B cell (primary cell): Measurements from ENCODE around the gene DTHD1. TPM values are rescaled to one million over a fixed set of nuclear protein-coding genes. Genes with fewer than 3 reads are reported as not detected.

Experiments
- ATAC-seq: fragments of 200-7000 bp; cut with Tn5 transposase; one replicate; pipeline ENCODE4 v1.10.0; 2021; ENCODE audit warnings: low read depth, mild to moderate bottlenecking, moderate number of reproducible peaks, moderate library complexity
- CTCF ChIA-PET: fragments of 350-600 bp; sonication (Branson Sonifier 250); formaldehyde crosslinking; loops from one replicate; lab custom pipeline; 2021; ENCODE audit warnings: antibody characterized with exemption, inconsistent platforms; lab: Charles Lee
- POLR2A ChIA-PET: fragments of 350-600 bp; sonication (Branson Sonifier 250); formaldehyde crosslinking; loops from one replicate; lab custom pipeline; 2021; ENCODE audit warnings: antibody characterized with exemption; lab: Charles Lee
- DNase-seq: peaks from one replicate; pipeline ENCODE4 v3.0.0; 2013
- H2AFZ ChIP-seq: 2 replicates; pipeline ENCODE4 v1.6.1; 2012; ENCODE audit warnings: mild to moderate bottlenecking, low read depth, low read length; ENCODE audit not compliant: insufficient read depth, poor library complexity, severe bottlenecking
- H3K27ac ChIP-seq, 2 donors: 1 replicate in 1 of 2; 2 replicates in 1 of 2; pipeline ENCODE4 v1.5.1; 2012 to 2013; ENCODE audit warnings: low read length in 2 of 2, mild to moderate bottlenecking in 2 of 2, moderate library complexity in 1 of 2
- H3K27me3 ChIP-seq, 4 experiments: fragments of 200-600 bp in 1 of 4; sonication (generic) in 1 of 4; replicated peaks in 1 of 4; 1 replicate in 2 of 4; 2 replicates in 2 of 4; pipeline versions ENCODE4 v1.6.1 to v1.7.0; 2013 to 2016; ENCODE audit warnings: low read length in 3 of 4, mild to moderate bottlenecking in 2 of 4, mixed read lengths in 1 of 4, moderate library complexity in 1 of 4; ENCODE audit not compliant: insufficient read depth in 4 of 4, control insufficient read depth in 3 of 4; ENCODE audit errors: control extremely low read depth in 1 of 4
- H3K36me3 ChIP-seq, 2 experiments: replicated peaks in 1 of 2; 1 replicate in 1 of 2; 2 replicates in 1 of 2; pipeline versions ENCODE4 v1.6.1 to v1.7.1; 2013; ENCODE audit warnings: low read length in 1 of 2; ENCODE audit not compliant: insufficient read depth in 2 of 2, control insufficient read depth in 1 of 2; ENCODE audit errors: control extremely low read depth in 1 of 2, extremely low read depth in 1 of 2
- H3K4me1 ChIP-seq, 2 donors: fragments of 200-600 bp in 1 of 2; sonication (generic) in 1 of 2; 1 replicate in 1 of 2; 2 replicates in 1 of 2; pipeline versions ENCODE4 v1.5.1 to v1.6.1; 2013 to 2017; ENCODE audit warnings: low read length in 2 of 2; ENCODE audit not compliant: control insufficient read depth in 2 of 2, insufficient read depth in 2 of 2
- H3K4me2 ChIP-seq: replicated peaks from 2 replicates; pipeline ENCODE3; 2012; ENCODE audit warnings: mild to moderate bottlenecking, low read depth, low read length; ENCODE audit not compliant: poor library complexity, severe bottlenecking
- H3K4me3 ChIP-seq, 5 experiments: fragments of 200-600 bp in 1 of 5; sonication (generic) in 1 of 5; 1 replicate in 3 of 5; 2 replicates in 2 of 5; pipeline versions ENCODE4 v1.5.1 to v1.7.0; 2011 to 2016; ENCODE audit warnings: low read length in 4 of 5, mild to moderate bottlenecking in 4 of 5, low read depth in 2 of 5, control low read depth in 1 of 5, moderate library complexity in 1 of 5; ENCODE audit not compliant: insufficient read depth in 1 of 5; ENCODE audit errors: control extremely low read depth in 1 of 5, extremely low read depth in 1 of 5
- H3K79me2 ChIP-seq: fragments of 200-600 bp; sonication (generic); one replicate; pipeline ENCODE4 v1.6.0; 2016; ENCODE audit warnings: low read length; ENCODE audit not compliant: control insufficient read depth, insufficient read depth
- H3K9ac ChIP-seq: fragments of 200-600 bp; sonication (generic); 2 replicates; pipeline ENCODE4 v1.6.1; 2017; ENCODE audit warnings: mild to moderate bottlenecking, low read length, moderate library complexity
- H3K9me3 ChIP-seq, 3 donors: one replicate each; pipeline versions ENCODE4 v1.6.1 to v1.7.1; 2013; ENCODE audit warnings: low read length in 2 of 3; ENCODE audit not compliant: control insufficient read depth in 2 of 3, insufficient read depth in 1 of 3; ENCODE audit errors: control extremely low read depth in 1 of 3
- H4K20me1 ChIP-seq: 2 replicates; pipeline ENCODE4 v1.6.0; 2012; ENCODE audit warnings: mild to moderate bottlenecking, low read length; ENCODE audit not compliant: insufficient read depth, control insufficient read depth, poor library complexity, severe bottlenecking
- H3K27ac Mint-ChIP-seq: one replicate; pipeline ENCODE4 v1.8.0; 2021; ENCODE audit warnings: mixed read lengths
- H3K27me3 Mint-ChIP-seq: one replicate; pipeline ENCODE4 v1.8.0; 2021; ENCODE audit warnings: mixed read lengths
- H3K4me1 Mint-ChIP-seq: one replicate; pipeline ENCODE4 v1.8.0; 2021; ENCODE audit warnings: mixed read lengths
- H3K4me3 Mint-ChIP-seq: one replicate; pipeline ENCODE4 v1.8.0; 2021; ENCODE audit warnings: mixed read lengths
- H3K9me3 Mint-ChIP-seq: one replicate; pipeline ENCODE4 v1.8.0; 2022; ENCODE audit warnings: mixed read lengths; ENCODE audit not compliant: insufficient read depth
- CTCF ChIP-seq: fragments of 200-600 bp; IDR thresholded peaks from one replicate; pipeline ENCODE4 v1.8.0; 2022; ENCODE audit warnings: antibody characterized with exemption, mild to moderate bottlenecking
- EZH2 ChIP-seq: IDR thresholded peaks from 2 replicates; pipeline ENCODE4 v1.6.1; 2012; ENCODE audit warnings: borderline replicate concordance, low read depth, mild to moderate bottlenecking, moderate library complexity, low read length; ENCODE audit not compliant: insufficient read depth, poor library complexity, severe bottlenecking
- WGBS: methylation state at CpG from one replicate; pipeline ENCODE4 v1.1.5; 2013; ENCODE audit warnings: missing lambda C conversion rate; ENCODE audit not compliant: insufficient coverage; 5-methylcytosine and 5-hydroxymethylcytosine counted together
- intact Hi-C: fragments of 100-400 bp; cut with micrococcal nuclease; formaldehyde crosslinking; loops from one replicate; pipeline ENCODE4 v1.10.0; 2022
- polyA plus RNA-seq: library from polyadenylated mRNA; depleted of rRNA; stranded (reverse); fragments of >200 nt; gene quantifications from 2 replicates; pipeline ENCODE4 v1.2.3, GENCODE V29; 2012
- total RNA-seq, 2 donors: library from RNA; stranded (reverse); fragments of 120-200 nt in 1 of 2; gene quantifications; 1 replicate in 1 of 2; 2 replicates in 1 of 2; pipeline versions ENCODE4 v1.2.3 to v1.2.4, GENCODE V29; 2013 to 2022

DTHD1 gene
- total and polyA plus RNA-seq, 2 donors (not counting 1 experiment from before 2014, with no cell fraction given): 0.04 TPM; not detected in 1

GRCh38 chr4:36320117-36320896 lies 38.9 kb downstream of the DTHD1 start:
- no peak for ATAC-seq
- Mint-ChIP-seq H3K27me3 (no peaks in the 10 kb centered on the region), H3K4me3 (peak overlapping the region; percentile 7), H3K27ac (peak overlapping the region; percentile 71), H3K4me1 (peaks cover 59% of the 10 kb centered on the region), H3K9me3 (no peaks in the 10 kb centered on the region)
- H3K9me3 ChIP-seq: no peaks in the 10 kb centered on the region
- no peaks in the 10 kb centered on the region for H3K79me2 ChIP-seq
- ChIA-PET CTCF (no interaction called here), POLR2A (no interaction called here)
- TF ChIP-seq EZH2 (no peak), CTCF (no peak)
- no peaks in the 10 kb centered on the region for H4K20me1 ChIP-seq
- H2AFZ ChIP-seq: no peak overlapping the region
- H3K27ac ChIP-seq: no peak overlapping the region
- intact Hi-C loops: no loop called here
- H3K4me1 ChIP-seq: peaks cover 37 to 45% of the 10 kb centered on the region in 2 donors
- H3K4me2 ChIP-seq: peak overlapping the region; percentile 21
- no peak overlapping the region for H3K4me3 ChIP-seq
- peak; percentile 18 for DNase-seq
- no peaks in the 10 kb centered on the region for H3K27me3 ChIP-seq
- H3K36me3 ChIP-seq: no peaks in the 10 kb centered on the region
- 61% methylated on average over 2 of the region's 6 CpGs for whole genome bisulfite sequencing
- H3K9ac ChIP-seq: no peak overlapping the region

DNA sequence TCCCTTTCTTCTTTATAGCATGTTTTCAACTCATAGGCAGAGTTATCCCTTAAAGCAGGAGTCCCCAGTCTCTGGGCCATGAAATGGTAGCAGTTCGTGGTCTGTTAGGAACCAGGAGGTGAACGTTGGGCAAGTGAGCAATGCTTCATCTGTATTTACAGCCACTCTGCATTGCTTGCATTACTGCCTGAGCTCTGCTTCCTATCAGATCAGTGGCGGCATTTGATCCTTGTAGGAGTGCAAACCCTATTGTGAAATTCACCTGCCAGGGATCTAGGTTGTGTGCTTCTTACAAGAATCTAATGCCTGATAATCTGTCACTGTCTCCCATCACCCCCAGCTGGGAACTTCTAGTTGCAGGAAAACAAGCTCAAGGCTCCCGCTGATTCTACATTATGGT lies 39.8 kb downstream of the DTHD1 start:
- H3K4me3 Mint-ChIP-seq: peak overlapping the region; percentile 7
- ATAC-seq (no peak), DNase-seq (no peak)
- Histone ChIP-seq H3K36me3 (no peaks in the 10 kb centered on the region), H4K20me1 (no peaks in the 10 kb centered on the region), H3K79me2 (no peaks in the 10 kb centered on the region), H3K4me2 (no peak overlapping the region), H3K4me1 (peaks cover 44 to 53% of the 10 kb centered on the region in 2 donors), H3K9me3 (no peaks in the 10 kb centered on the region), H3K4me3 (no peak overlapping the region), H3K9ac (no peak overlapping the region), H3K27me3 (no peaks in the 10 kb centered on the region), H3K27ac (no peak overlapping the region), H2AFZ (no peak overlapping the region)
- no peaks in the 10 kb centered on the region for H3K9me3 Mint-ChIP-seq
- H3K27ac Mint-ChIP-seq: peak overlapping the region; percentile 22
- no peak for TF ChIP-seq EZH2
- no peak for TF ChIP-seq CTCF
- H3K27me3 Mint-ChIP-seq: no peaks in the 10 kb centered on the region
- intact Hi-C loops: loop anchor here (1.0 kb wide), 1 partner anchor 8 kb away; no protein-coding TSS in a partner anchor
- CTCF ChIA-PET: no interaction called here
- 80% methylated on average over 2 of the region's 4 CpGs for WGBS
- H3K4me1 Mint-ChIP-seq: peaks cover 67% of the 10 kb centered on the region
- POLR2A ChIA-PET: no interaction called here
